Keratinocyte (primary cell): ENCODE results near the gene PDE3A. TPM values are rescaled to one million over a fixed set of nuclear protein-coding genes. Genes with fewer than 3 reads are reported as not detected.

ENCODE experiments used
- DNase-seq: peaks from one replicate; pipeline ENCODE4 v3.0.0-alpha.2; 2011; ENCODE audit warnings: low read depth, missing footprints, low spot score
- FAIRE-seq: peaks from 2 replicates; lab custom pipeline; 2011; peaks lifted over from hg19 to GRCh38; lab: Jason Lieb, UNC
- H2AFZ ChIP-seq: 2 replicates; pipeline ENCODE4 v1.6.0; 2012; ENCODE audit warnings: low read length, control low read depth, inconsistent platforms; ENCODE audit not compliant: control insufficient read depth
- H3K27ac ChIP-seq: 2 replicates; pipeline ENCODE4 v1.5.1; 2011; ENCODE audit warnings: low read length; ENCODE audit not compliant: control insufficient read depth, insufficient read depth
- H3K27me3 ChIP-seq: 3 replicates; pipeline ENCODE4 v1.6.0; 2011; ENCODE audit warnings: low read length; ENCODE audit not compliant: control insufficient read depth, insufficient read depth; ENCODE audit errors: extremely low read depth
- H3K36me3 ChIP-seq, 2 experiments: 2 replicates in 1 of 2; 3 replicates in 1 of 2; pipeline ENCODE4 v1.5.1; 2011; ENCODE audit warnings: low read length in 2 of 2, mild to moderate bottlenecking in 1 of 2; ENCODE audit not compliant: control insufficient read depth in 2 of 2, insufficient read depth in 2 of 2; ENCODE audit errors: extremely low read depth in 1 of 2
- H3K4me1 ChIP-seq: 3 replicates; pipeline ENCODE4 v1.5.1; 2011; ENCODE audit warnings: low read length; ENCODE audit not compliant: control insufficient read depth, insufficient read depth; ENCODE audit errors: extremely low read depth
- H3K4me2 ChIP-seq: 3 replicates; pipeline ENCODE4 v1.6.0; 2011; ENCODE audit warnings: low read depth, low read length; ENCODE audit not compliant: control insufficient read depth, insufficient read depth; ENCODE audit errors: extremely low read depth
- H3K4me3 ChIP-seq, 3 experiments: fragments of 200-600 bp in 1 of 3; sonication (generic) in 1 of 3; 2 replicates in 2 of 3; 3 replicates in 1 of 3; pipeline ENCODE4 v1.5.1; 2011 to 2016; ENCODE audit warnings: low read length in 3 of 3, mild to moderate bottlenecking in 3 of 3, control low read depth in 2 of 3, inconsistent platforms in 1 of 3, low read depth in 1 of 3, mixed read lengths in 1 of 3, mixed run types in 1 of 3, moderate library complexity in 1 of 3; ENCODE audit not compliant: control insufficient read depth in 2 of 3, insufficient read depth in 2 of 3; ENCODE audit errors: extremely low read depth in 1 of 3
- H3K79me2 ChIP-seq: 2 replicates; pipeline ENCODE4 v1.6.0; 2012; ENCODE audit warnings: low read length; ENCODE audit not compliant: control insufficient read depth, insufficient read depth
- H3K9ac ChIP-seq: 3 replicates; pipeline ENCODE4 v1.6.0; 2011; ENCODE audit warnings: low read length; ENCODE audit not compliant: control insufficient read depth, insufficient read depth; ENCODE audit errors: extremely low read depth
- H3K9me1 ChIP-seq: 3 replicates; pipeline ENCODE4 v1.6.0; 2011; ENCODE audit warnings: low read length; ENCODE audit not compliant: control insufficient read depth, insufficient read depth; ENCODE audit errors: extremely low read depth
- H3K9me3 ChIP-seq: 2 replicates; pipeline ENCODE4 v1.5.1; 2012; ENCODE audit warnings: low read depth, low read length; ENCODE audit not compliant: control insufficient read depth
- H4K20me1 ChIP-seq: 3 replicates; pipeline ENCODE4 v1.6.0; 2011; ENCODE audit warnings: low read length; ENCODE audit not compliant: control insufficient read depth, insufficient read depth; ENCODE audit errors: extremely low read depth
- EZH2 ChIP-seq: IDR thresholded peaks from one replicate; pipeline ENCODE4 v1.6.1; 2012; ENCODE audit warnings: inconsistent platforms, mild to moderate bottlenecking, low read length, moderate library complexity
- dilution Hi-C: fragments of 300-500 bp; cut with MboI; formaldehyde crosslinking; loops from one replicate; pipeline ENCODE4 v1.7.0; 2020; ENCODE audit warnings: low sequenced_read_pairs; ENCODE audit not compliant: extremely low pct_ligation_motif_present
- polyA plus RNA-seq, 5 experiments: library from polyadenylated mRNA; depleted of rRNA in 3 of 5; stranded (reverse) in 3 of 5; stranded (forward) in 1 of 5; unstranded in 1 of 5; fragments of >200 nt; gene quantifications; 1 replicate in 1 of 5; 2 replicates in 3 of 5; 3 replicates in 1 of 5; pipeline versions ENCODE4 v1.2.1 to v1.2.3, GENCODE V29; 2011 to 2012; ENCODE audit warnings: missing spikeins in 2 of 5, low read depth in 1 of 5, low replicate concordance in 1 of 5
- TF ChIP-seq, protein P1 (sequence below), 3 experiments: IDR thresholded peaks in 1 of 3; conservative IDR thresholded peaks in 1 of 3; optimal IDR thresholded peaks in 1 of 3; 2 replicates in 2 of 3; 3 replicates in 1 of 3; pipeline versions ENCODE3 to v1.5.1; 2011; ENCODE audit warnings: low read length in 3 of 3, mild to moderate bottlenecking in 3 of 3, moderate library complexity in 2 of 3, control low read depth in 1 of 3, inconsistent platforms in 1 of 3; ENCODE audit not compliant: insufficient read depth in 2 of 3; ENCODE audit errors: extremely low read depth in 1 of 3

Gene PDE3A
- polyA plus RNA-seq, 1 donor (not counting 4 experiments of a cell fraction or from before 2014, with no cell fraction given), result 0.01 TPM

GRCh38 chr12:20681334-20681733, 313.0 kb downstream of the PDE3A start:
- TF ChIP-seq, protein P1, sequence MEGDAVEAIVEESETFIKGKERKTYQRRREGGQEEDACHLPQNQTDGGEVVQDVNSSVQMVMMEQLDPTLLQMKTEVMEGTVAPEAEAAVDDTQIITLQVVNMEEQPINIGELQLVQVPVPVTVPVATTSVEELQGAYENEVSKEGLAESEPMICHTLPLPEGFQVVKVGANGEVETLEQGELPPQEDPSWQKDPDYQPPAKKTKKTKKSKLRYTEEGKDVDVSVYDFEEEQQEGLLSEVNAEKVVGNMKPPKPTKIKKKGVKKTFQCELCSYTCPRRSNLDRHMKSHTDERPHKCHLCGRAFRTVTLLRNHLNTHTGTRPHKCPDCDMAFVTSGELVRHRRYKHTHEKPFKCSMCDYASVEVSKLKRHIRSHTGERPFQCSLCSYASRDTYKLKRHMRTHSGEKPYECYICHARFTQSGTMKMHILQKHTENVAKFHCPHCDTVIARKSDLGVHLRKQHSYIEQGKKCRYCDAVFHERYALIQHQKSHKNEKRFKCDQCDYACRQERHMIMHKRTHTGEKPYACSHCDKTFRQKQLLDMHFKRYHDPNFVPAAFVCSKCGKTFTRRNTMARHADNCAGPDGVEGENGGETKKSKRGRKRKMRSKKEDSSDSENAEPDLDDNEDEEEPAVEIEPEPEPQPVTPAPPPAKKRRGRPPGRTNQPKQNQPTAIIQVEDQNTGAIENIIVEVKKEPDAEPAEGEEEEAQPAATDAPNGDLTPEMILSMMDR (optimal IDR thresholded peaks at IDR 0.05 in 1 of 3, IDR thresholded peaks at IDR 0.05 in 1 of 3, conservative IDR thresholded peaks at IDR 0.05 in 1 of 3; ENCODE audit: extremely low read depth in 1 of 3, insufficient read depth in 2 of 3, low read length in 3 of 3), result no peak
- no peak for TF ChIP-seq EZH2
- H3K36me3 ChIP-seq, result no peaks in the 10 kb centered on the region
- no peaks in the 10 kb centered on the region for H3K27me3 ChIP-seq
- H3K9ac ChIP-seq, result no peak overlapping the region
- no peak overlapping the region for H3K27ac ChIP-seq
- no peak overlapping the region for H3K4me2 ChIP-seq
- no peaks in the 10 kb centered on the region for H3K4me1 ChIP-seq
- H4K20me1 ChIP-seq, result no peaks in the 10 kb centered on the region
- no peak overlapping the region for H2AFZ ChIP-seq
- no peak overlapping the region for H3K4me3 ChIP-seq
- H3K9me3 ChIP-seq, result no peaks in the 10 kb centered on the region
- no peaks in the 10 kb centered on the region for H3K9me1 ChIP-seq
- DNase-seq, result no peak
- no peak for FAIRE-seq
- dilution Hi-C loops, result no loop called here
- H3K79me2 ChIP-seq, result no peaks in the 10 kb centered on the region

DNA sequence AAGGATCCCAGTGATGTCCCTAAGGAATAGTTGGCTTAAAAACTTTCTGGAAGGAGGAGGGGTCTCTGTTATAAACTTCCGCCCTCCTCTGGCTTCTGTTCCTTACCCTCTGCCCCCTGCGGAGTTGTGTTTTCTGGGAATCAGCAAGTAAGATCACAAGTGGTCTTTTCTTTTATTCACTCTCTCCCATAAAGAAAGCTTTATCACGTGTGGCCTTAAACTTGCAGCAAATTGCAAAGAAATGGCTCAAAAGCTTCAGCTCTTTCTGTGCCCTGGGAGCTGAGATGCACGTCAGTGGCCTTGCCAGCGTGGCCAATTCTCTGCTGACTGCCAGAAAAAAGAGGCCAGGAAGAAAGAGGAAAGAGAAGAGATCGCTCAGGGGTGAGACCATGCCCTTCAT, 326.9 kb downstream of the PDE3A start, which contains the start of gene SLCO1C1:
TSS of gene SLCO1C1 (plus strand) at position 101 of the 400 bp plus-strand sequence. CDS start 4,245 bp downstream, outside the sequence.
- H3K36me3 ChIP-seq, result no peaks in the 10 kb centered on the region
- H3K9ac ChIP-seq, result no peak within 1 kb of the TSS
- dilution Hi-C loops, result no loop called here
- FAIRE-seq (no peak), DNase-seq (no peak)
- TF ChIP-seq, protein P1 (optimal IDR thresholded peaks at IDR 0.05 in 1 of 3, IDR thresholded peaks at IDR 0.05 in 1 of 3, conservative IDR thresholded peaks at IDR 0.05 in 1 of 3; ENCODE audit: extremely low read depth in 1 of 3, insufficient read depth in 2 of 3, low read length in 3 of 3), result no peak
- TF ChIP-seq EZH2, result no peak
- no peak within 1 kb of the TSS for H3K4me3 ChIP-seq
- H3K79me2 ChIP-seq, result no peaks in the 10 kb centered on the region
- H2AFZ ChIP-seq, result no peak within 1 kb of the TSS
- H3K27ac ChIP-seq, result no peak within 1 kb of the TSS
- H3K9me1 ChIP-seq, result no peaks in the 10 kb centered on the region
- no peaks in the 10 kb centered on the region for H3K27me3 ChIP-seq
- no peaks in the 10 kb centered on the region for H3K9me3 ChIP-seq
- no peak within 1 kb of the TSS for H3K4me2 ChIP-seq
- no peaks in the 10 kb centered on the region for H4K20me1 ChIP-seq
- H3K4me1 ChIP-seq, result no peaks in the 10 kb centered on the region
